IMR-90 (cell line): ENCODE data around the gene OPRM1. TPM values are rescaled to one million over a fixed set of nuclear protein-coding genes. Genes with fewer than 3 reads are reported as not detected.

Experiments used
- ATAC-seq: fragments of 200-7000 bp; cut with Tn5 transposase; 2 replicates; pipeline ENCODE4 v1.9.1; 2020; ENCODE audit warnings: low read depth, mild to moderate bottlenecking, moderate library complexity
- BruUV-seq: library from RNA; stranded (reverse); fragments of 400-500 nt; replicated peaks from 2 replicates; lab custom pipeline; 2021; lab: Mats Ljungman, UMichigan
- CTCF ChIA-PET: fragments of 300-600 bp; formaldehyde crosslinking; extraction: SDS; loops from one replicate; lab custom pipeline; 2021; ENCODE audit warnings: antibody characterized with exemption; lab: Yijun Ruan, JAX
- POLR2A ChIA-PET: fragments of 300-600 bp; sonication (Branson Sonifier 250); formaldehyde crosslinking; loops from one replicate; lab custom pipeline; 2022; ENCODE audit warnings: antibody characterized with exemption; ENCODE audit not compliant: unreplicated experiment; lab: Charles Lee
- DNase-seq: peaks from one replicate; pipeline ENCODE4 v3.0.0; 2013
- H2AFZ ChIP-seq: replicated peaks from 2 replicates; pipeline ENCODE3; 2013; ENCODE audit warnings: low read length, mild to moderate bottlenecking; ENCODE audit not compliant: poor library complexity
- H2AK5ac ChIP-seq: 2 replicates; pipeline ENCODE4 v1.6.1; 2013; ENCODE audit warnings: low read depth, low read length, inconsistent platforms
- H2AK9ac ChIP-seq: replicated peaks from 2 replicates; pipeline ENCODE3; 2013; ENCODE audit warnings: mild to moderate bottlenecking, low read depth, low read length, moderate library complexity; ENCODE audit not compliant: poor library complexity
- H2BK120ac ChIP-seq: 2 replicates; pipeline ENCODE4 v1.6.1; 2013; ENCODE audit warnings: low read depth, low read length, inconsistent platforms
- H2BK15ac ChIP-seq: 3 replicates; pipeline ENCODE4 v1.6.1; 2013; ENCODE audit warnings: low read depth, low read length, inconsistent platforms
- H2BK20ac ChIP-seq: 2 replicates; pipeline ENCODE4 v1.6.1; 2013; ENCODE audit warnings: low read depth, mild to moderate bottlenecking, inconsistent platforms, low read length, moderate library complexity
- H2BK5ac ChIP-seq: 2 replicates; pipeline ENCODE4 v1.6.1; 2013; ENCODE audit warnings: mild to moderate bottlenecking, low read depth, low read length, inconsistent platforms; ENCODE audit not compliant: poor library complexity, severe bottlenecking
- H3K14ac ChIP-seq: replicated peaks from 2 replicates; pipeline ENCODE4 v1.6.1; 2013; ENCODE audit warnings: low read depth, low read length, inconsistent platforms
- H3K18ac ChIP-seq: 2 replicates; pipeline ENCODE4 v1.6.1; 2013; ENCODE audit warnings: low read depth, low read length, control low read depth
- H3K23ac ChIP-seq: 2 replicates; pipeline ENCODE4 v1.6.1; 2013; ENCODE audit warnings: low read depth, low read length, inconsistent platforms
- H3K27ac ChIP-seq: 2 replicates; pipeline ENCODE4 v1.5.1; 2013; ENCODE audit warnings: mild to moderate bottlenecking, control low read depth, low read length; ENCODE audit not compliant: insufficient read depth
- H3K27me3 ChIP-seq: 2 replicates; pipeline ENCODE4 v1.6.1; 2013; ENCODE audit warnings: low read length; ENCODE audit not compliant: control insufficient read depth, insufficient read depth
- H3K36me3 ChIP-seq: 2 replicates; pipeline ENCODE4 v1.6.1; 2013; ENCODE audit warnings: low read length, mixed read lengths; ENCODE audit not compliant: control insufficient read depth, insufficient read depth
- H3K4ac ChIP-seq: 2 replicates; pipeline ENCODE4 v1.6.1; 2013; ENCODE audit warnings: low read depth, low read length, inconsistent platforms
- H3K4me1 ChIP-seq: 2 replicates; pipeline ENCODE4 v1.6.1; 2013; ENCODE audit warnings: low read length, mixed read lengths; ENCODE audit not compliant: control insufficient read depth, insufficient read depth
- H3K4me2 ChIP-seq: 2 replicates; pipeline ENCODE4 v1.6.1; 2013; ENCODE audit warnings: low read depth, mild to moderate bottlenecking, control low read depth, low read length, moderate library complexity
- H3K4me3 ChIP-seq: 2 replicates; pipeline ENCODE4 v1.5.1; 2013; ENCODE audit warnings: low read depth, mild to moderate bottlenecking, control low read depth, low read length, moderate library complexity; ENCODE audit not compliant: insufficient read depth
- H3K56ac ChIP-seq: 2 replicates; pipeline ENCODE4 v1.6.1; 2013; ENCODE audit warnings: low read length, inconsistent platforms; ENCODE audit not compliant: insufficient read depth; ENCODE audit errors: extremely low read depth
- H3K79me1 ChIP-seq, 2 experiments: 2 replicates each; pipeline ENCODE4 v1.6.1; 2013; ENCODE audit warnings: low read length in 2 of 2, inconsistent platforms in 1 of 2, low read depth in 1 of 2
- H3K9ac ChIP-seq: 2 replicates; pipeline ENCODE4 v1.6.1; 2013; ENCODE audit warnings: low read depth, low read length, control low read depth
- H3K9me1 ChIP-seq: 2 replicates; pipeline ENCODE4 v1.6.1; 2013; ENCODE audit warnings: low read length, inconsistent platforms; ENCODE audit not compliant: insufficient read depth
- H3K9me3 ChIP-seq: 2 replicates; pipeline ENCODE4 v1.6.1; 2013; ENCODE audit warnings: low read length; ENCODE audit not compliant: control insufficient read depth, insufficient read depth
- H4K20me1 ChIP-seq: 2 replicates; pipeline ENCODE4 v1.6.1; 2013; ENCODE audit warnings: low read length, inconsistent platforms; ENCODE audit not compliant: insufficient read depth
- H4K5ac ChIP-seq: 2 replicates; pipeline ENCODE4 v1.6.1; 2013; ENCODE audit warnings: mild to moderate bottlenecking, low read depth, low read length, control low read depth
- H4K8ac ChIP-seq, 2 experiments: 2 replicates each; pipeline ENCODE4 v1.6.1; 2013; ENCODE audit warnings: low read depth in 2 of 2, low read length in 2 of 2, control low read depth in 1 of 2, inconsistent platforms in 1 of 2
- H4K91ac ChIP-seq: 2 replicates; pipeline ENCODE4 v1.6.1; 2013; ENCODE audit warnings: low read depth, low read length, inconsistent platforms; ENCODE audit not compliant: insufficient read depth
- BHLHE40 ChIP-seq: fragments of 150-350 bp; IDR thresholded peaks from 2 replicates; pipeline ENCODE4 v1.6.1; 2016; ENCODE audit warnings: mild to moderate bottlenecking, low read depth, low read length
- CEBPB ChIP-seq: IDR thresholded peaks from 2 replicates; pipeline ENCODE4 v1.6.1; 2012; ENCODE audit warnings: low read depth, low read length, improper control_type of control experiment
- FOS ChIP-seq: fragments of 150-350 bp; IDR thresholded peaks from 2 replicates; pipeline ENCODE4 v1.6.1; 2016; ENCODE audit warnings: low read depth, low read length
- MAFK ChIP-seq: IDR thresholded peaks from 2 replicates; pipeline ENCODE4 v1.6.1; 2012; ENCODE audit warnings: low read depth, low read length, improper control_type of control experiment
- MAZ ChIP-seq: IDR thresholded peaks from 2 replicates; pipeline ENCODE4 v1.6.1; 2012; ENCODE audit warnings: low read depth, mild to moderate bottlenecking, low read length, improper control_type of control experiment, moderate library complexity, borderline replicate concordance
- MXI1 ChIP-seq: IDR thresholded peaks from 2 replicates; pipeline ENCODE4 v1.6.1; 2012; ENCODE audit warnings: low read depth, mild to moderate bottlenecking, low read length, moderate library complexity, borderline replicate concordance
- NFE2L2 ChIP-seq: fragments of 150-350 bp; IDR thresholded peaks from 2 replicates; pipeline ENCODE4 v1.6.1; 2016; ENCODE audit warnings: low read depth, mild to moderate bottlenecking, low read length
- POLR2A ChIP-seq: IDR thresholded peaks from 2 replicates; pipeline ENCODE4 v1.6.1; 2012; ENCODE audit warnings: mild to moderate bottlenecking, low read depth, low read length
- RCOR1 ChIP-seq: IDR thresholded peaks from 2 replicates; pipeline ENCODE4 v1.6.1; 2012; ENCODE audit warnings: mild to moderate bottlenecking, low read length, improper control_type of control experiment; ENCODE audit not compliant: insufficient replicate concordance
- SMC3 ChIP-seq: fragments of 150-350 bp; IDR thresholded peaks from 2 replicates; pipeline ENCODE4 v1.6.1; 2016; ENCODE audit warnings: low read depth, mild to moderate bottlenecking, antibody characterized with exemption, low read length, moderate library complexity
- WGBS, 2 experiments: methylation state at CpG; one replicate each; pipeline versions ENCODE4 v1.1.5 to v1.1.7; 2013; ENCODE audit warnings: missing lambda C conversion rate in 2 of 2; ENCODE audit not compliant: insufficient read length in 1 of 2; ENCODE audit errors: extremely low coverage in 2 of 2; 5-methylcytosine and 5-hydroxymethylcytosine counted together
- dilution Hi-C: fragments of 300-500 bp; cut with HindIII; formaldehyde crosslinking; loops from one replicate; pipeline ENCODE4 v1.14.3; 2018; ENCODE audit warnings: low sequenced_read_pairs; ENCODE audit not compliant: unreplicated experiment
- in situ Hi-C: fragments of 300-500 bp; cut with MboI; formaldehyde crosslinking; loops from 3 replicates; pipeline ENCODE4 v1.14.3; 2019; ENCODE audit warnings: low sequenced_read_pairs, inconsistent platforms, mixed read lengths
- intact Hi-C: fragments of 100-400 bp; cut with micrococcal nuclease; formaldehyde crosslinking; loops from 2 replicates; pipeline ENCODE4 v1.10.0; 2022
- polyA plus RNA-seq, 3 experiments: library from polyadenylated mRNA; depleted of rRNA; stranded (reverse); fragments of >200 nt; gene quantifications; 2 replicates each; pipeline ENCODE4 v1.2.3, GENCODE V29; 2012; ENCODE audit warnings: low replicate concordance in 1 of 3
- total RNA-seq: library from RNA; depleted of rRNA; stranded (reverse); fragments of >200 nt; gene quantifications from 2 replicates; pipeline ENCODE4 v1.2.3, GENCODE V29; 2012
- TF ChIP-seq, protein P1 (sequence below): conservative IDR thresholded peaks from 2 replicates; pipeline ENCODE4 v1.5.1; 2012; ENCODE audit warnings: mild to moderate bottlenecking, low read depth, low read length, improper control_type of control experiment

OPRM1 gene
- total and polyA plus RNA-seq, 2 of the 4 experiments (the other 2 are of a cell fraction): not detected

GRCh38 chr6:154166140-154166539, 127.1 kb downstream of the OPRM1 start:
- Histone ChIP-seq H3K4me3 (no peak overlapping the region), H3K27ac (no peak overlapping the region), H2AK9ac (no peak overlapping the region), H2AK5ac (no peak overlapping the region), H3K4me2 (no peak overlapping the region), H4K20me1 (no peaks in the 10 kb centered on the region), H4K5ac (no peak overlapping the region), H3K14ac (no peak overlapping the region), H2BK15ac (no peak overlapping the region), H3K56ac (no peak overlapping the region), H2BK5ac (no peak overlapping the region), H2AFZ (no peak overlapping the region), H4K8ac (no peak overlapping the region), H3K18ac (no peak overlapping the region), H2BK20ac (no peak overlapping the region), H3K23ac (no peak overlapping the region), H3K4me1 (peaks cover 4% of the 10 kb centered on the region; the same call in 1 of the 2 replicates), H3K36me3 (no peaks in the 10 kb centered on the region), H3K4ac (no peak overlapping the region), H3K9me3 (no peaks in the 10 kb centered on the region), H4K91ac (no peak overlapping the region), H2BK120ac (no peak overlapping the region), H3K9me1 (no peaks in the 10 kb centered on the region), H3K27me3 (no peaks in the 10 kb centered on the region), H3K9ac (no peak overlapping the region), H3K79me1 (no peaks in the 10 kb centered on the region)
- CTCF ChIA-PET: no interaction called here
- WGBS, 2 experiments: 85% methylated on average over 8 of the region's 9 CpGs; no CpG with 5 or more reads in 1 of the 2 experiments
- DNase-seq (no peak), ATAC-seq (no peak)
- dilution Hi-C loops: loop anchor here (25.0 kb wide), 1 partner anchor 196 kb away; the partner anchor contains the start of gene IPCEF1
- intact Hi-C loops: no loop called here
- no TSS peak for BruUV-seq
- POLR2A ChIA-PET: no interaction called here
- in situ Hi-C loops: loop anchor here (25.0 kb wide), 1 partner anchor 1129 kb away; no protein-coding TSS in a partner anchor
- no peak for TF ChIP-seq BHLHE40
- TF ChIP-seq MXI1: no peak
- TF ChIP-seq RCOR1: no peak
- no peak for TF ChIP-seq CEBPB
- no peak for TF ChIP-seq MAZ
- TF ChIP-seq, protein P1, sequence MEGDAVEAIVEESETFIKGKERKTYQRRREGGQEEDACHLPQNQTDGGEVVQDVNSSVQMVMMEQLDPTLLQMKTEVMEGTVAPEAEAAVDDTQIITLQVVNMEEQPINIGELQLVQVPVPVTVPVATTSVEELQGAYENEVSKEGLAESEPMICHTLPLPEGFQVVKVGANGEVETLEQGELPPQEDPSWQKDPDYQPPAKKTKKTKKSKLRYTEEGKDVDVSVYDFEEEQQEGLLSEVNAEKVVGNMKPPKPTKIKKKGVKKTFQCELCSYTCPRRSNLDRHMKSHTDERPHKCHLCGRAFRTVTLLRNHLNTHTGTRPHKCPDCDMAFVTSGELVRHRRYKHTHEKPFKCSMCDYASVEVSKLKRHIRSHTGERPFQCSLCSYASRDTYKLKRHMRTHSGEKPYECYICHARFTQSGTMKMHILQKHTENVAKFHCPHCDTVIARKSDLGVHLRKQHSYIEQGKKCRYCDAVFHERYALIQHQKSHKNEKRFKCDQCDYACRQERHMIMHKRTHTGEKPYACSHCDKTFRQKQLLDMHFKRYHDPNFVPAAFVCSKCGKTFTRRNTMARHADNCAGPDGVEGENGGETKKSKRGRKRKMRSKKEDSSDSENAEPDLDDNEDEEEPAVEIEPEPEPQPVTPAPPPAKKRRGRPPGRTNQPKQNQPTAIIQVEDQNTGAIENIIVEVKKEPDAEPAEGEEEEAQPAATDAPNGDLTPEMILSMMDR: no peak
- TF ChIP-seq MAFK: no peak
- TF ChIP-seq NFE2L2: no peak
- no peak for TF ChIP-seq FOS
- no peak for TF ChIP-seq POLR2A
- TF ChIP-seq SMC3: no peak
